Spleen (tissue), 11 donors: ENCODE results near the gene DNM3. TPM values are rescaled to one million over a fixed set of nuclear protein-coding genes. Genes with fewer than 3 reads are reported as not detected.

Source experiments
- DNase-seq: peaks from one replicate; pipeline ENCODE4 v3.0.0-alpha.2; 2020
- H3K27ac ChIP-seq, 8 donors: fragments of 200-600 bp; sonication (generic) in 7 of 8; 1 replicate in 4 of 8; 2 replicates in 4 of 8; pipeline versions ENCODE4 v1.5.0 to v1.8.0; 2016 to 2021; ENCODE audit warnings: inconsistent platforms in 4 of 8, mild to moderate bottlenecking in 4 of 8, moderate library complexity in 1 of 8
- H3K27me3 ChIP-seq, 7 donors: fragments of 200-600 bp; sonication (generic) in 6 of 7; replicated peaks in 1 of 7; 1 replicate in 4 of 7; 2 replicates in 3 of 7; pipeline versions ENCODE4 v1.5.0 to v1.8.0; 2016 to 2021; ENCODE audit warnings: inconsistent platforms in 3 of 7, mild to moderate bottlenecking in 1 of 7
- H3K36me3 ChIP-seq, 6 donors: fragments of 200-600 bp; sonication (generic) in 5 of 6; 1 replicate in 4 of 6; 2 replicates in 2 of 6; pipeline versions ENCODE4 v1.5.0 to v1.8.0; 2016 to 2021; ENCODE audit warnings: inconsistent platforms in 2 of 6
- H3K4me1 ChIP-seq, 6 donors: fragments of 200-600 bp; sonication (generic) in 5 of 6; 1 replicate in 3 of 6; 2 replicates in 3 of 6; pipeline versions ENCODE4 v1.5.0 to v1.8.0; 2016 to 2021; ENCODE audit warnings: inconsistent platforms in 3 of 6
- H3K4me3 ChIP-seq, 8 donors: fragments of 200-600 bp; sonication (generic) in 7 of 8; 1 replicate in 4 of 8; 2 replicates in 4 of 8; pipeline versions ENCODE4 v1.5.0 to v1.8.0; 2016 to 2021; ENCODE audit warnings: inconsistent platforms in 4 of 8, mild to moderate bottlenecking in 4 of 8, moderate library complexity in 2 of 8
- H3K9me3 ChIP-seq, 8 donors: fragments of 200-600 bp; sonication (generic) in 7 of 8; 1 replicate in 4 of 8; 2 replicates in 4 of 8; pipeline versions ENCODE4 v1.5.0 to v1.8.0; 2016 to 2021; ENCODE audit warnings: inconsistent platforms in 4 of 8
- POLR2A ChIP-seq, 3 donors: fragments of 450-650 bp; IDR thresholded peaks; one replicate each; pipeline ENCODE4 v1.5.1; 2017; ENCODE audit warnings: antibody characterized with exemption in 3 of 3, mild to moderate bottlenecking in 1 of 3
- POLR2AphosphoS5 ChIP-seq, 3 donors: sonication (generic); formaldehyde crosslinking; IDR thresholded peaks; one replicate each; pipeline ENCODE4 v1.5.1; 2017; ENCODE audit warnings: antibody characterized with exemption in 3 of 3
- WGBS, 5 donors: extraction: QIAGEN DNeasy Blood & Tissue Kit in 3 of 5; methylation state at CpG; one replicate each; pipeline versions ENCODE4 v1.1.5 to v1.1.7; 2013 to 2018; 5-methylcytosine and 5-hydroxymethylcytosine counted together
- intact Hi-C: fragments of 100-400 bp; cut with DNase I; formaldehyde crosslinking; loops from one replicate; pipeline ENCODE4 v1.15.0; 2023; ENCODE audit warnings: low total_unique reads
- polyA plus RNA-seq, 3 donors: library from polyadenylated mRNA; stranded (reverse); fragments of 200-250 nt; gene quantifications; one replicate each; pipeline ENCODE4 v1.2.1, GENCODE V29; 2013
- total RNA-seq, 7 donors: library from RNA; depleted of rRNA in 3 of 7; stranded (reverse); fragments of >200 nt in 3 of 7; fragmentation: NEBNext Ultra II Directional in 4 of 7; extraction: Animal tissue kit (Norgen Biotek cat#: 25700) in 4 of 7; gene quantifications; one replicate each; pipeline versions ENCODE4 v1.1.0 to v1.2.1, GENCODE V29; 2016 to 2021
- TF ChIP-seq, protein P1 (sequence below), 11 experiments: fragments of 200-600 bp in 7 of 11; fragments of 450-650 bp in 4 of 11; sonication (generic) in 4 of 11; IDR thresholded peaks in 8 of 11; conservative IDR thresholded peaks in 3 of 11; 1 replicate in 7 of 11; 2 replicates in 4 of 11; pipeline versions ENCODE4 v1.4.0 to v1.8.0; 2016 to 2021; ENCODE audit warnings: antibody characterized with exemption in 11 of 11, inconsistent platforms in 4 of 11, mild to moderate bottlenecking in 1 of 11
- donor health status: healthy with polysubstance abuse.
- donor health status: DM: no; HTN: no; CAD: no; lungs with moderate emphysema.
- donor health status: DM: no; HTN: no; CAD: no.
- donor health status: Bipolar disorder and iron deficiency.
- donor health status: healthy.
- donor health status: DM: no; HTN: no; CAD: no.
- donor health status: DM: yes; HTN: yes; CAD: no.

DNM3 gene
- total and polyA plus RNA-seq, 10 donors, result 0.61 to 10.2 (median 4.9) TPM

DNA sequence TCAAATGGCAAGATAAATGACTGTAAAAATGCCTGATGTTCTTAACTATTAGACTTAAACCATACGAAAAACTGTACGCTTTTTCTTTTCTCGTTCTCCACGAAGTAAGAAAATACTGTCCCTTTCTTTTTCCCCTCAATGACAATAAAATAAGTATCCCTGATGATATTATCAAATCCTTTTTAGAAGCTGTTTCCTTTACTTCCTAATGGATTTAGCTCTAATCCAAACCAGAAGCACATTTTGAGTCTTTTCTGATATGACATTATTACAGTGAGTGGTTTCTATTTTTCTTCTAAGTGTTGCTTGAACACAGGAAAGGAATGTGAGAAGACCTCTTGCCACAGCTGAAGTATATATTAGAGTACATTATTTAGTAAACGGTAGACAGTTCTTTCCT, 32.4 kb downstream of the DNM3 start:
- Histone ChIP-seq H3K4me3 (no peak overlapping the region), H3K4me1 (peaks cover 0 to 8% (median 2%) of the 10 kb centered on the region in 6 donors), H3K9me3 (no peaks in the 10 kb centered on the region), H3K27ac (no peak overlapping the region), H3K36me3 (no peaks in the 10 kb centered on the region), H3K27me3 (no peaks in the 10 kb centered on the region)
- DNase-seq, result no peak
- intact Hi-C loops, result no loop called here
- TF ChIP-seq POLR2A (IDR thresholded peaks at IDR 0.05), result no peak
- TF ChIP-seq, protein P1, sequence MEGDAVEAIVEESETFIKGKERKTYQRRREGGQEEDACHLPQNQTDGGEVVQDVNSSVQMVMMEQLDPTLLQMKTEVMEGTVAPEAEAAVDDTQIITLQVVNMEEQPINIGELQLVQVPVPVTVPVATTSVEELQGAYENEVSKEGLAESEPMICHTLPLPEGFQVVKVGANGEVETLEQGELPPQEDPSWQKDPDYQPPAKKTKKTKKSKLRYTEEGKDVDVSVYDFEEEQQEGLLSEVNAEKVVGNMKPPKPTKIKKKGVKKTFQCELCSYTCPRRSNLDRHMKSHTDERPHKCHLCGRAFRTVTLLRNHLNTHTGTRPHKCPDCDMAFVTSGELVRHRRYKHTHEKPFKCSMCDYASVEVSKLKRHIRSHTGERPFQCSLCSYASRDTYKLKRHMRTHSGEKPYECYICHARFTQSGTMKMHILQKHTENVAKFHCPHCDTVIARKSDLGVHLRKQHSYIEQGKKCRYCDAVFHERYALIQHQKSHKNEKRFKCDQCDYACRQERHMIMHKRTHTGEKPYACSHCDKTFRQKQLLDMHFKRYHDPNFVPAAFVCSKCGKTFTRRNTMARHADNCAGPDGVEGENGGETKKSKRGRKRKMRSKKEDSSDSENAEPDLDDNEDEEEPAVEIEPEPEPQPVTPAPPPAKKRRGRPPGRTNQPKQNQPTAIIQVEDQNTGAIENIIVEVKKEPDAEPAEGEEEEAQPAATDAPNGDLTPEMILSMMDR (IDR thresholded peaks at IDR 0.05 in 8 of 11, conservative IDR thresholded peaks at IDR 0.05 in 3 of 11), result no peak
- TF ChIP-seq POLR2AphosphoS5 (IDR thresholded peaks at IDR 0.05), result no peak
- WGBS, 5 donors, result 63 to 84% (median 78%) methylated on average over 5 of the region's 5 CpGs

DNA sequence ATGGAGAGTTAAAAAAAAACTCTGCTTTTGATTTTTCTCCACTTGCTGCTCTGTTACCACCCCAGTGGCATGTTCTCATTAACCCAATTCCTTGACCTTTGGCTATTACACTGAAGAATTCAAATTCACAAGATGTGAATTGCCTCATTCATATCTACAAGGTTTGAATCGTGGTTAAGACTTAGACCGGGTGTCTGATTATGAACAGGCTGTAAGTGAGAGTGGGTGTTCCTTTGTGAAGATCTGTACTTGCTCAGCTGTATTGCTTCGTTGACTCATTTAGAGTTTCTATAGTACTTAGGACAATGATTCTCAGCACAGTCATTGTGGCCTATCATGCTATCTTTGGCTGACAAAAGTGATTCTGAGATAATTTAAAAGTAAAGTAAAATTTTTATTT, 36.4 kb downstream of the DNM3 start:
- H3K27ac ChIP-seq, result no peak overlapping the region
- no peak overlapping the region for H3K4me3 ChIP-seq
- H3K9me3 ChIP-seq, result no peaks in the 10 kb centered on the region
- TF ChIP-seq, protein P1 (IDR thresholded peaks at IDR 0.05 in 8 of 11, conservative IDR thresholded peaks at IDR 0.05 in 3 of 11), result no peak
- TF ChIP-seq POLR2AphosphoS5 (IDR thresholded peaks at IDR 0.05) (no peak), POLR2A (IDR thresholded peaks at IDR 0.05) (no peak)
- no peaks in the 10 kb centered on the region for H3K27me3 ChIP-seq
- no peak for DNase-seq
- intact Hi-C loops, result no loop called here
- 42 to 63% (median 56%) methylated on average over 3 of the region's 3 CpGs for WGBS, 5 donors
- no peaks in the 10 kb centered on the region for H3K36me3 ChIP-seq
- no peaks in the 10 kb centered on the region for H3K4me1 ChIP-seq

DNA sequence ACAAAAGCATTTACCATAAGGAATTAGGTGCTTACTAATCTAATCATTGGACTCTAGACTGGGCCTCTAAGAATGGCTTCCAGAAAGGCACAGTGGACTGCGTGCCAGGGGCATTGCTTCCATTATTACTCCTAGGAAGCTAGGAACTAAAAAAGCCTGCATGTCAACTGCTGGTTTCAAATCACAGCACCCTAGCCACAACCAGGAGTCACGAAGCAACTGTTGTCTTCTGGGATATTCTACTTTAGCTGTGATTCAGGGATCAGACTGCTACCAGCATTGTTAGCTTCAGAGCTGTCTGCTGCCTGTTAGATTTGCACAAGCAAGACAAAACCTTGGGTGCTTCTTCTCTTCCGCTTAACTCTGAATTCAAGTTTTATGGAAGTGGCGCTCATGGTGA, 38.3 kb downstream of the DNM3 start:
- no peak for TF ChIP-seq POLR2A (IDR thresholded peaks at IDR 0.05)
- TF ChIP-seq POLR2AphosphoS5 (IDR thresholded peaks at IDR 0.05), result no peak
- no peak overlapping the region for H3K4me3 ChIP-seq
- WGBS, 5 donors, result 91 to 97% (median 94%) methylated on average over 4 of the region's 4 CpGs
- no peak for DNase-seq
- H3K27me3 ChIP-seq, result no peaks in the 10 kb centered on the region
- H3K9me3 ChIP-seq, result no peaks in the 10 kb centered on the region
- no peaks in the 10 kb centered on the region for H3K36me3 ChIP-seq
- no peaks in the 10 kb centered on the region for H3K4me1 ChIP-seq
- no peak overlapping the region for H3K27ac ChIP-seq
- intact Hi-C loops, result no loop called here

DNA sequence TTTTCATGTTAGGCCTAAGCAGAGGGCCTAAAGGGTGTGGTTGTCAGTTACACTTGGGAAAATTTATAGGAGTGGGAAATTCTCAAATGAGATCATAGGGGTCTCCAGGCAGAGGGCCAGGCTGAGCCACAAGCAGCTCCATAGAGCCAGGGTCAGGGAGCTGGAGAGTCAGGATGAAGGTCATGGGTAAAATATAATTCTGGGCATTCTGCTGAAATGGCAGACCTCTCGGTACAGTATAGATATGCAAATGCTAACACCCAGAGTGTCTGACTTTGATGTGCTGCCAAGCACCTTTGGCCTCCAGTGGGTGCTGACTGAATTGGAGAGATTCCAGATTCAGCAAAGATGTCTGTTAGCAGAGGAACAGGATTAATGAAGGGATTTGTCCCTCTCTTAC, 40.1 kb downstream of the DNM3 start:
- 50 to 81% (median 74%) methylated on average over 1 of the region's 1 CpG for WGBS, 5 donors
- no peaks in the 10 kb centered on the region for H3K27me3 ChIP-seq
- H3K9me3 ChIP-seq, result no peaks in the 10 kb centered on the region
- no peak for TF ChIP-seq POLR2A (IDR thresholded peaks at IDR 0.05)
- TF ChIP-seq, protein P1 (IDR thresholded peaks at IDR 0.05 in 8 of 11, conservative IDR thresholded peaks at IDR 0.05 in 3 of 11), result no peak
- no peak for TF ChIP-seq POLR2AphosphoS5 (IDR thresholded peaks at IDR 0.05)
- H3K27ac ChIP-seq, result no peak overlapping the region
- no peaks in the 10 kb centered on the region for H3K4me1 ChIP-seq
- H3K36me3 ChIP-seq, result no peaks in the 10 kb centered on the region
- intact Hi-C loops, result no loop called here
- no peak overlapping the region for H3K4me3 ChIP-seq
- no peak for DNase-seq

GRCh38 chr1:171883849-171884248, 42.6 kb downstream of the DNM3 start:
- H3K36me3 ChIP-seq, result no peaks in the 10 kb centered on the region
- TF ChIP-seq, protein P1 (IDR thresholded peaks at IDR 0.05 in 8 of 11, conservative IDR thresholded peaks at IDR 0.05 in 3 of 11), result no peak
- no peak for TF ChIP-seq POLR2AphosphoS5 (IDR thresholded peaks at IDR 0.05)
- TF ChIP-seq POLR2A (IDR thresholded peaks at IDR 0.05), result no peak
- no peak for DNase-seq
- H3K4me3 ChIP-seq, result no peak overlapping the region
- no peaks in the 10 kb centered on the region for H3K4me1 ChIP-seq
- intact Hi-C loops, result no loop called here
- 58 to 71% (median 64%) methylated on average over 4 of the region's 4 CpGs for whole genome bisulfite sequencing, 5 donors
- no peaks in the 10 kb centered on the region for H3K27me3 ChIP-seq
- H3K27ac ChIP-seq, result no peak overlapping the region
- H3K9me3 ChIP-seq, result peaks cover 0 to 8% (median 2%) of the 10 kb centered on the region in 8 donors
